Sigmoid colon (tissue), 4 donors: Measurements from ENCODE around the gene AP1AR.

Experiments used
- EP300 ChIP-seq, 4 donors: sonication (generic); formaldehyde crosslinking; IDR thresholded peaks; one replicate each; pipeline ENCODE4 v1.6.1; 2017; ENCODE audit warnings: antibody characterized with exemption in 4 of 4
- POLR2A ChIP-seq, 2 donors: fragments of 450-650 bp; IDR thresholded peaks; one replicate each; pipeline ENCODE4 v1.6.1; 2016; ENCODE audit warnings: antibody characterized with exemption in 2 of 2, mild to moderate bottlenecking in 2 of 2, moderate library complexity in 2 of 2
- TF ChIP-seq, protein P1 (sequence below), 4 experiments: fragments of 450-650 bp in 3 of 4; fragments of 200-600 bp in 1 of 4; IDR thresholded peaks; one replicate each; pipeline ENCODE4 v1.5.1; 2016 to 2019; ENCODE audit warnings: antibody characterized with exemption in 4 of 4, mild to moderate bottlenecking in 3 of 4, moderate library complexity in 2 of 4

DNA sequence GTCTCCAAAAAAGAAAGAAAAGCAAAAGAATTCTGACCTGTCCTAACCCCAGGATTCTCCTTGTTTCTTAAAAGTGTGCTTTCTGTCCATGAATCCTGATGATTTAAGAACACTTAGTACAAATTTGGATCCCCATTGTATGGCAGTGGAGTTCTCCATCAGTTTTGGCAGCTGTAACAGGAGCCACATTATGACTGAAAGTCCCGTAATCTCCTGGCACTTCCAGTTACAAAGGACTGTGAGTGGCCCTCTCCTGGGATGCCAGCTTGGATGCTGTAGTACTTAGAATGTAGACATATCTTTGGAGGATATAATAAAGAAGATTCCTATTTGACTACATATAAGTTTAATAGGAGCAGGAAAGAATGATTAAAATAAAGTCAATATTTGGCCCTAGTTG, 20.6 kb downstream of the AP1AR start:
- TF ChIP-seq, protein P1, sequence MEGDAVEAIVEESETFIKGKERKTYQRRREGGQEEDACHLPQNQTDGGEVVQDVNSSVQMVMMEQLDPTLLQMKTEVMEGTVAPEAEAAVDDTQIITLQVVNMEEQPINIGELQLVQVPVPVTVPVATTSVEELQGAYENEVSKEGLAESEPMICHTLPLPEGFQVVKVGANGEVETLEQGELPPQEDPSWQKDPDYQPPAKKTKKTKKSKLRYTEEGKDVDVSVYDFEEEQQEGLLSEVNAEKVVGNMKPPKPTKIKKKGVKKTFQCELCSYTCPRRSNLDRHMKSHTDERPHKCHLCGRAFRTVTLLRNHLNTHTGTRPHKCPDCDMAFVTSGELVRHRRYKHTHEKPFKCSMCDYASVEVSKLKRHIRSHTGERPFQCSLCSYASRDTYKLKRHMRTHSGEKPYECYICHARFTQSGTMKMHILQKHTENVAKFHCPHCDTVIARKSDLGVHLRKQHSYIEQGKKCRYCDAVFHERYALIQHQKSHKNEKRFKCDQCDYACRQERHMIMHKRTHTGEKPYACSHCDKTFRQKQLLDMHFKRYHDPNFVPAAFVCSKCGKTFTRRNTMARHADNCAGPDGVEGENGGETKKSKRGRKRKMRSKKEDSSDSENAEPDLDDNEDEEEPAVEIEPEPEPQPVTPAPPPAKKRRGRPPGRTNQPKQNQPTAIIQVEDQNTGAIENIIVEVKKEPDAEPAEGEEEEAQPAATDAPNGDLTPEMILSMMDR (IDR thresholded peaks at IDR 0.05) = no peak
- no peak for TF ChIP-seq EP300 (IDR thresholded peaks at IDR 0.05)
- TF ChIP-seq POLR2A (IDR thresholded peaks at IDR 0.05) = no peak
